Measurements from ENCODE around the gene TAOK3. TPM values are rescaled to one million over a fixed set of nuclear protein-coding genes. Genes with fewer than 3 reads are reported as not detected.

The TAOK3 gene
- total and polyA plus RNA-seq, 10 of the 15 experiments (the other 5 are each of a cell fraction or from before 2014, with no cell fraction given), result 41.3 to 131 (median 57.8) TPM

GRCh38 chr12:118166946-118167345 lies 205.8 kb downstream of the TAOK3 start (continued):
- TF ChIP-seq ASH2L (IDR thresholded peaks at IDR 0.05; ENCODE audit: borderline replicate concordance, low read depth) (0 out of 2 replicates have a peak, but pooled peaks have one; percentile 44), SKIL (IDR thresholded peaks at IDR 0.05; ENCODE audit: low read depth, poor library complexity, severe bottlenecking) (peak; percentile 88), BRCA1 (IDR thresholded peaks at IDR 0.05; ENCODE audit: low read depth, low read length) (no peak), CHD2 (IDR thresholded peaks at IDR 0.05; ENCODE audit: borderline replicate concordance, low read depth, low read length) (peak; percentile 38; the same call in 1 of the 2 replicates), TCF7 (IDR thresholded peaks at IDR 0.05; ENCODE audit: borderline replicate concordance) (peak; percentile 15; the same call in 1 of the 2 replicates), CBFB (IDR thresholded peaks at IDR 0.05; ENCODE audit: low read depth) (no peak), MYC (IDR thresholded peaks at IDR 0.05; ENCODE audit: insufficient read depth, insufficient read length, insufficient replicate concordance, low read length, severe bottlenecking) (no peak), BCL3 (IDR thresholded peaks at IDR 0.05; ENCODE audit: borderline replicate concordance, insufficient read depth, low read depth, low read length, poor library complexity, severe bottlenecking) (peak; percentile 49), JUND (IDR thresholded peaks at IDR 0.05; ENCODE audit: low read depth, low read length) (peak; percentile 89), NKRF (conservative IDR thresholded peaks at IDR 0.05) (no peak), PML (IDR thresholded peaks at IDR 0.05; ENCODE audit: low read length) (peak; percentile 56; the same call in 1 of the 2 replicates), IKZF2 (IDR thresholded peaks at IDR 0.05) (peak; percentile 90), SPI1 (IDR thresholded peaks at IDR 0.05; ENCODE audit: borderline replicate concordance, insufficient read depth, low read depth, low read length) (peak; percentile 74; the same call in 1 of the 2 replicates), ETV6 (conservative IDR thresholded peaks at IDR 0.05 in 1 of 2, IDR thresholded peaks at IDR 0.05 in 1 of 2; ENCODE audit: borderline replicate concordance in 1 of 2, low read depth in 1 of 2) (peak in 1 of 2 experiments; percentile 54; a peak in 1 of 4 replicates), PKNOX1 (IDR thresholded peaks at IDR 0.05) (peak; percentile 82), RAD21 (IDR thresholded peaks at IDR 0.05; ENCODE audit: insufficient read depth, low read depth, low read length) (0 out of 2 replicates have a peak, but pooled peaks have one; percentile 1), IKZF1 (conservative IDR thresholded peaks at IDR 0.05) (peak; percentile 77), ZNF24 (IDR thresholded peaks at IDR 0.05) (peak; percentile 81), FOXM1 (IDR thresholded peaks at IDR 0.05; ENCODE audit: low read depth, low read length) (peak; percentile 75; the same call in 1 of the 2 replicates), RELB (IDR thresholded peaks at IDR 0.05; ENCODE audit: low read depth) (peak; percentile 94), BMI1 (IDR thresholded peaks at IDR 0.05; ENCODE audit: borderline replicate concordance) (peak; percentile 51; the same call in 1 of the 2 replicates)
